Stimulated activated CD4-positive, alpha-beta T cell treated with anti-CD3 and anti-CD28 coated beads, Interleukin-1b, Interleukin-23, amount 100 ng/mL, for 4 hours (primary cell): ENCODE measurements around the gene MKRN3.
"Not testable (repeated sequence)": the region's sequence is repeated elsewhere in the genome, so short reads cannot be mapped to it uniquely, and the experiment has no call there.

ENCODE experiments used
- DNase-seq, 2 donors: peaks; one replicate each; pipeline ENCODE4 v3.0.0-alpha.2; 2020; ENCODE audit warnings: low read depth in 2 of 2

MKRN3 gene

DNA sequence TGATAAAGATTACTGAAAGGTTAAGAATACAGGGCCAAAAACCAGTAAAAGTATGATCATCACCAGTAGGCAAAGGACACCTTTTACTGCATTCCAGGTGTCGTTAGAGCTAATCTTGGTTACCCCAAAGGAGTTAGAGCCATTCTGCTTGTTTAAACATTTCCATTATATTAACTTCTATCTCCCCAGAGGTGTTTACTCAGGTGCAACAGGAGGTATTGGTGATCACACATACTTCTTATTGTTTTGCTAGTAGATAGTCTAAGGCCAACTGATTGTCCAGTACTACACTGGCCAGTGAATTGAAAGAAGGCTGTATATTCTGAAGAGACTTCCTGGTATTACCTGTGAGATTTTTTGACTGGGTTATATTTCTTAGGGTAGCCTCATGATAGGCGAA is 22.8 kb downstream of the MKRN3 start:
- DNase-seq = no peak

DNA sequence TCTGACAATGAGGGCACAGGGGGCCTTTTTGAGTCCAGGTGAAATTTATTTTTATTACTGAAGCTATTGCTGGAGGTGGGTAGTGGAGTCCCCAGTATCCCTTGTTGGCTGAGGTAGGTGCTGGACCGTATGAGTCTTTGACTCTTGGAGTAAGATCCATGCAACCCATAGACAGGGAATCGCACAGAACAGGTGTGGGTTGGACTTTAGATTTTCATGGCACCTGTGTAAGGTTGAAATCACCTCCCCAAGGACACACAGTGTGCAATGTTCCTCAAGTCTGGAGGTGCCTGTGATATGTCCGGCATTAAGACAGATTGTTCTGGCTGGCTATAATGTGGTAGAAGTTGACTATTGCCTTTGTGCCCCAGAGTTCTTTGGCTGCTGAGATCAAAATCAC is 23.5 kb downstream of the MKRN3 start:
- no peak for DNase-seq

DNA sequence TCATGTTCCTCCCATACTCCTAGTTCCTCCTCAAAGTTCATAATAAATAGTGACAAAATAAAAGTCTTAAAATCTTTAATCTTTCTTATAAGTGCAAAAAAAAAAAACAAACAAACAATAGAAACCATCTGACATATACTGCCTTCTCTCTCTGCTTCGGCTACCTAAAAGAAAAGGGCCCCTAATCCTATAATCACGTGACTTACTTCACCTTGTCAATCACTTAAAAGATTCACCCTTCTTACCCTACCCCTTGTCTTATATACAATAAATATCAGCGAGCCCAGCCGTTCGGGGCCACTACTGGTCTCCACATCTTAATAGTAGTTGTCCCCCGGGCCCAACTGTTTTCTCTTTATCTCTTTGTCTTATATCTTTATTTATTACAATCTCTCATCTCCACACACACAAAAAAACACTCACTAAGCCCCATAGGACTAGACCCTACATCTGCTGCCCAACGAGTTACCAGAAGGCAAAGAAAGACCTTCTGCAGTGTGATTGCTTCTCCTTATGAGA is 28.8 kb downstream of the MKRN3 start:
- DNase-seq = no peak

DNA sequence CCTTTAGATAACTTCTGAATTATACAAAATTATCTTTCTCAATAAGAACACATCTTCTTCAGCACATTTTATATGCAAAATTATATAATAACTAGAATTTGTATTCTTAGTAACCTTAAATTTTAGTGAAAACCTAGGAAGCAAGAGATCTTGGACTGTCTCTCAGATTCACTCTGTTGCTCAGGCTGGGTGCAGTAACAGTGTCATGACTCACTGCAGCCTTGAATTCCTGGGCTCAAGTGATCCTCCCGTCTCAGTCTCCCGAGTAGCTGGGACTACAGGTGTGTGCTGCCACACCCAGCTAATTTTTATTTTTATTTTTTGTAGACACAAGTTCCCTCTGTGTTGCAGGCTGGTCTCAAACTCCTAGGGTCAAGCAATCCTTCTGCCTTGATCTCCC is 29.9 kb downstream of the MKRN3 start:
- DNase-seq = no peak

DNA sequence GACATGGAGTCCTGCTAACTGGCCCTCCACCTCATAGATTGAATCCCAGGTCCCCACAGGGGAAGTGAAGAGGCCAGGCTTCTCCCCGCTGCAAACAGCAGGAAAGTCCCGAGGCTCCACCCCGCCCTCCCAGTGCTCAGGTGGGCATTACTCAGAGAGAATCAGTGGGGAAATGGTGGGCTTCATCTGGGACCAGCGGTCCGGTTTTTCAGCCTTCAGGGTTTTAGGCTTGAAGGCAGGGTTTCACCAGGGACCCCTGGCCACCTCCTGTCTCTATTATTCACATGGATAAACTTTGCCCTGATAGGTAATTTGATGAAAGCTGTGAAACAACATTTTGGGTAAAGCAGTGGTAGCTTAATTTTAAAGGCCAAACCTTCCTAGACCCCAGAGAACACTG is 31.3 kb downstream of the MKRN3 start:
- no peak for DNase-seq

DNA sequence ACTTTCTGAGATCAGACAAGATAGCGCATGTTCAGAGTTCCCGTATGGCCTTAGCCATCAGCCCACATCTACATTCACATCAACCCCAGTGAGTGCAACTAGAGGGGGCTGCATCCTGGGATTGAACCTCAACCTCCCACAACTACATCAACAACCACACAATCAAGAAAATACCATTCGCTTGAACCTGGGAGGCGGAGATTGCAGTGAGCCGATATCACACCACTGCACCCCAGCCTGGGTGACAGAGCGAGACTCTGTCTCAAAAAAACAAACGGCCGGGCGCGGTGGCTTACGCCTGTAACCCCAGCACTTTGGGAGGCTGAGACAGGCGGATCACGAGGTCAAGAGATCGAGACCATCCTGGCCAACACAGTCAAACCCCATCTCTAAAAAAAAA is 31.8 kb downstream of the MKRN3 start:
- DNase-seq = not testable (repeated sequence)

DNA sequence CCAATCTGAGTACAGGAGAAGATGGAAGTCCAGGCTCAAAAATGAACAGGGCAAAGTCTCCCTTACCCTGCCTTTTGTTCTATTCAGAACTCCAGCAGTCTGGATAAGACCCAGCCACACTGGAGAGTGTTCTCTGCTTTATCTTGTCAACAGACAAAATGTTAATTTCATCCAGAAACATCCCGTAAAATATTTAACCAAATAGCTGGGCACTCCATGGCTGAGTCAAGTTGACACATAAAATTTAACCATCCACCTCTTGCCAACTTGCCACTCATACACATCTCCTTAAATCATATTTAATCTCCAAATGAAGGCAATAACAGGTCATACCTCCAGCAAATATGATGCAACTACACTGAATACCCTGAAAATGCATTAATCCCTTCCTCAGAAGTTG is 33.6 kb downstream of the MKRN3 start:
- DNase-seq = no peak

DNA sequence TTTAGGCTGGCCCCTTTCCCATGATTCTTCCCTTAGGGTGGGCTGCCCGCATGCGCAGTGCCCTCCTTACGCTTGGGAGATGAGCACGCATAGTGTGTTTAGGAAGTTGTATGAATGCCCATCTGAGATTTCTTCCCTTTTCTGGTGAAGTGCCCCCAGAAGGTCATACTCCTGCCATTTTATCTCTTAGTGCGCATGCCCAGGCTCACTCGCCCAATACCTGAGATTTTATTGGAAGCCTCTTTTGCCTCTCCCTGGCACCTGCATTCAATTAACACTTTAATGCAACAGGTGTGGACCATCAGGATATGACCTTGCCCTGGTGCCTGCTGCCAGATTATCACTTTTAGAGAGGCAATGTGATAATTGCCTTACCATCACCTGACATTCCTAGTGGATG is 36.6 kb downstream of the MKRN3 start:
- no peak for DNase-seq

DNA sequence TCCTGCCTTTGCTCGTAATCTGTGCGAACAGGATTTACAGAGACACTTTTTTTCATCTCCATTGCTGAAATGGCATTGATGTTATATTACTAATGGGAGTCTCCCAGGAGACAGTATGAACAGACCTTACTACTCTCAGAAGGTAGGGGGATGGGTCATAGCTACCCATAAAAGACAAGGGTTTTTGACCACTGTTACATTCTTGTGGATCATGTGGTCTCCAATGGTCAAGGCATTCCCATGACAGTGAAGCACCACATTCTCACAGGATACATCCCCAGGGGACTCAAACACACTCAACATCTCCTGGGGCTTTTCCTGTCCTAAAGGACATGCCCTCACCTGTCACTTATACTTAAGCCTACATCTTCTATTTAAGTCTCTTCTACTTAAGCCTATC is 40.8 kb downstream of the MKRN3 start:
- no peak for DNase-seq

DNA sequence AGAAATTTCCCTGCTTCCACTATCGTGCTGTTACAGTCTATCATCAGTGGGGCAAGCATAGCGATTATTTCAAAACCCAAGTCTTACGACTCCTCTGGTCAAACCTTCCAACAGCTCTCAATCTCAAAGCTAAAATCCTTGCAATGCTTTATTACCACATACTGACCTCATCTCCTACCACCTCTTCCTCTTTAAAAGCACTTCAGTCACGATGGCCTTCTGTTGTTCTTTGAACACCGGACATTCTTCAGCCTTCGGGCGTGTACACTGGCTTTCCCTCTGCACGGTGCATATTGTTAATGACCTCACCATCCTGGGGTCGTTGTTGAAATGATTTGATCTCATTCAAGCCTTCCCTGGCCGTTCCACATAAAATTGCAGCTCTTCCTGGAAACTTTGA is 51.1 kb downstream of the MKRN3 start:
- no peak for DNase-seq
